Measurements from ENCODE around the gene TMCO6.
"Not testable (repeated sequence)": the region's sequence is repeated elsewhere in the genome, so short reads cannot be mapped to it uniquely, and the experiment has no call there.

The TMCO6 gene

GRCh38 chr5:140628711-140629110 lies 10.5 kb upstream of the TMCO6 start:
- intact Hi-C loops (cut with DNase I) = no loop called here
- no peak for DNase-seq

GRCh38 chr5:140630292-140631035 lies 8.8 kb upstream of the TMCO6 start:
- no peak for DNase-seq
- intact Hi-C loops (cut with DNase I) = no loop called here

- intact Hi-C loops (cut with DNase I) = no loop called here
- DNase-seq = no peak
Observed at GRCh38 chr5:140631036-140631417, 8.2 kb upstream of the TMCO6 start.

DNA sequence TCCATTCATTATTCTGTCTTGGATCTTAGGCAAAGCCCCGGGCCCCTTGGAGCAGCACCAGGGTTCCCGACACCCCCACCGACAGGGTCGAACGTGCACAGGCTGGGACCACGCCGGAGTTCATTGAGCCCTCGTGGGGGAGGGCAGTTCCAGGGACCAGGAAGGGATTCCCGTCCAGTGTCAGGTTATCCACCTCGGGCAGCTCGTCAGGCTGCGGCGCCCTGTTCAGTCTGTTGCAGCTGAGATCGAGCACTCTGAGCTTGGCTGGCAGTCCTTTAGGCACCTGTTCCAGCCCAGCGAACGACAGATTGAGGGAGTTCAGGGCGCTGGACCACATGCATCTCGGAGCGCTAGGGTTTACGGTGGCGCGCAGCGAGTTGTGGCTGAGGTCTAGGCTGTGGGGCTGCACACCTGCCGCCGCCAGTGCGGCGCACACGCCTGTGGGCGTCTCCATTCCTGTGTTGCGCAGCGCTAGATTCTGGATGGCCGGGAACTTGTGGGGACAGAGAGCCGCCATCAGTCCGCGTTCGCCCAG lies 7.4 kb upstream of the TMCO6 start:
- intact Hi-C loops (cut with DNase I) = no loop called here
- DNase-seq = peak in 1 of 10 donors; percentile 77

DNA sequence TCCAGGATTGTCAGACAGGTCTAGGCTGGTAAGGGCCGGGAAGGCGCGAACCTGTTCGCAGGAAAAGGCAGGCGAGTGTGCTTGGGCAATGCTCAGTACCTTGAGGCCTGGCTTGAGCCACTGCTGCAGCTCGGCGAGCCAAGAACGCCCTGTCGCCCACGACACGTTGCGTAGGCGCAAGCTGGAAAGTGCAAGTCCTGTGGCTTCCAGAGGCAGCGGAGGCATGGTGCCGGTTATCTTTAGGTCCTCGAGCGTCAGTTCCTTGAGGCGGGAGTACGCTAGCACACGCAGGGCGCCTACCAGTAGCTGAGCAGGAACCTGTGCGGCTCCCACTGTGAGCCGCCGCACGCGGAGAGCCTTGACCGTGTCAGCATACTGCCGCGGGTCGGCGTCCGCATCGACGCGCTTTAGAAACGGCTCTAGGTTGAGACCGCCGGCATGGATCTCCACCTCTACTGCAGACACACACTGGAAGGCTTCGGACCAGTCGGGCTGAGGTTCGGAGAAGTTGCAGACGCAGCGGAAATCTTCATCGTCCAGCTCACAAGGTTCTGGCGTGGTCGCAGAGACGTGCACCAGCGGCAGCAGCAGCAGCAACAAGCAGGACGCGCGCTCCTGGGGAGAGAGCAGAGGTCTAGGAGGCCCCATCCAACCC lies 6.8 kb upstream of the TMCO6 start:
- intact Hi-C loops (cut with DNase I) = no loop called here
- DNase-seq = peak; percentile 20 to 95 (median 62)

DNA sequence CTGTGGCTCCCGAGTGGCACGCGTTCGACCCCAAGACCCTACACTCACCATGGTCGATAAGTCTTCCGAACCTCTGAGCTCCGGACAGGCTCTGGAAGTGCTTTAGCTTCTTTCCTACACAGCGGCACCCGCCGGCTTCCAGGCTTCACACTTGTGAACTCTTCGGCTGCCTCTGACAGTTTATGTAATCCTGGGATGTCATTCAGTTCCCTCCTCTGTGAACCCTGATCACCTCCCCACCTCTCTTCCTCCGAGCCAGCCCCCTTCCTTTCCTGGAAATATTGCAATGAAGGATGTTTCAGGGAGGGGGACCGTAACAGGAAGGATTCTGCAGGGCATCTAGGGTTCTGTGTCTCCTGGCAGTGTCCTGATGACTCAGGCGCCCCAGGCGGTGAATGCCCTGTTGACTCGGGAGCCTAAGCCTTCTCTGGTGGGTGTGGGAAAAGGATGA lies 6.2 kb upstream of the TMCO6 start, which contains the start of gene CD14:
Gene CD14 (minus strand): TSS at position 155 of the 451 bp plus-strand sequence. CDS start 104 bp downstream, at position 51.
- intact Hi-C loops (cut with DNase I) = no loop called here
- peak in 7 of 10 donors; percentile 19 to 91 (median 43) for DNase-seq

DNA sequence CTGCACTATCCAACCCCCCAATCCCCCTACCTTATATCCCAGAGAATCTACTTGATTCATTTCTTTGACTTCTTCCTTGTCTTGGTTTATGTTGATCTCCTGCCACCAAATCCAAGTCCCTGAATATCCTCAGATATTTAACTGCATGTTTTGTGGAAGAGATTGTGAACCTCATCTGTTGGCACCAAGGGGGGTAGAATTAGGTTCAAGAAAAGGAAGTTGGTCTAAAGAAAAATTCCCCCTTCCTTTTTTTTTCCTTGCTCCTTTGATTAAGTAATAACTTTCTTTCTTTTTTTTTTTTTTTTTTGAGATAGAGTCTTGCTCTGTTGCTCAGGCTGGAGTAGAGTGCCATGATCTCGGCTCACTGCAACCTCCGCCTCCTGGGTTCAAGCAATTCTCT lies 5.8 kb upstream of the TMCO6 start:
- intact Hi-C loops (cut with DNase I) = no loop called here
- no peak for DNase-seq

DNA sequence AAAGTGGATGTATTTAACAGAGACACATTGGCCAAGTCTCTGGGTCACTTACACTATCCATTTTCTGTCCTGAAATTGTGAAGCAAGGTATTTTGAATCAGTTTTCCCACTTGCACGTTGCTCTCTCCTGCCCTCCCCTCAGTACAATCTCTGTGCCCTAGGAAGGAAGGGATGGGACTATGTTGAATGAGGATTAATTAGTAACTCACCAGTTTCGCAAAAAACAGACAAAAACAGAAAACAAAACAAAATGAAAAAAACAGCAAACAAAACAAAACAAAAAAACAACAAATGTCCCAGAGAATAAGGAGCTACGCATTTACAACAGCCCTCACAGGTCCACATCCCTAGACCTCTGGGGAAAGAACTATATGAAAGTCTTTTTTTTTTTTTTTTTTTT lies 5.1 kb upstream of the TMCO6 start:
- DNase-seq = no peak
- intact Hi-C loops (cut with DNase I) = no loop called here

GRCh38 chr5:140635291-140636257 lies 3.7 kb upstream of the TMCO6 start:
- no peak for DNase-seq
- intact Hi-C loops (cut with DNase I) = no loop called here

DNA sequence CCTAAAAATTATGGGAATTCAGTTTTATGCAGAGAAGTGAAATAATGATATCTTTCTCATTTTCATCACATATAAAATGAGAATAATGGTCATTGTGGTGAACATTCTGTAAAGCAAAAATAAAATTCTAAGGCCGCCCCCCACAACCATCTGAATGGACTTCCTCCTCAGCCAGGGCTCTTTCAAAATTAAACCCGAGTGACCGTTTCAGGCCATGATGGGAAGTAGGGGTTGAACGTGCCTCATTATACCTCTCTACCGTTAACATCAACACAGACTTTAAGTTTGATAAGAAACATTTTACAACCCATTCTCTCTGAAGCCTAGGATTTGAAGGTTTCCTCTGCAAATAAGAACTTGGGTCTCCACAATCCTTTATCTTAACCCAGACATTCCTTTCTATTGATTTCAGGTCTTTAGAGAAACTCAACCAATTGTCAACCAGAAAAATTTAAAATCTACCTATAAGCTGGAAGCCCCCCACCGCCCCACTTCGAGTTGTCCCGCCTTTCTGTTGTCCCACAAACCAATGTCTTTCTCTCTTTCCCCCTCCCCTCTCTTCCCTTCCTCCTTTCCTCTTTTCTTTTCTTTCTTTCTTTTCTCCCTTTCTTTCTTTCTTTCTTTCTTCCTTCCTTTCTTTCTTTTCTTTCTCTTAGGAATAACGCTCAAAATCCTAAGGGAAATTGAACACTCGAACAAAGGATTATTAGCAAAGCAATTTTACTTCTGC lies 1.7 kb upstream of the TMCO6 start:
- intact Hi-C loops (cut with DNase I) = loop anchor here (2.0 kb wide), 3 partner anchors 53 to 265 kb away; partner anchors contain the start of genes APBB3, HARS1, HARS2 and SLC35A4
- DNase-seq = no peak

DNA sequence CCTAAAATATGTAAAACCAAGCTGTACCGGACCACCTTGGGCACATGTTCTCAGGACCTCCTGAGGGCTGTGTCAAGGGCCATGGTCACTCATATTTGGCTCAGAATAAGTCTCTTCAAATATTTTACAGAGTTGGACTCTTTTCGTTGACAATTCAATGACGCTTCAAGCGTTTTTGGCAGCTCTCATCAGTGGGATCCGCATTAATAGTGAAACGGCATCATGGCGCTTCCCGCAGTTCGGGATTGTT lies 428 bp upstream of the TMCO6 start:
- DNase-seq = not testable (repeated sequence)
- intact Hi-C loops (cut with DNase I) = loop anchor here (1.0 to 2.0 kb wide), 4 partner anchors 8 to 266 kb away; partner anchors contain the start of genes APBB3, HARS1, HARS2 and IK

DNA sequence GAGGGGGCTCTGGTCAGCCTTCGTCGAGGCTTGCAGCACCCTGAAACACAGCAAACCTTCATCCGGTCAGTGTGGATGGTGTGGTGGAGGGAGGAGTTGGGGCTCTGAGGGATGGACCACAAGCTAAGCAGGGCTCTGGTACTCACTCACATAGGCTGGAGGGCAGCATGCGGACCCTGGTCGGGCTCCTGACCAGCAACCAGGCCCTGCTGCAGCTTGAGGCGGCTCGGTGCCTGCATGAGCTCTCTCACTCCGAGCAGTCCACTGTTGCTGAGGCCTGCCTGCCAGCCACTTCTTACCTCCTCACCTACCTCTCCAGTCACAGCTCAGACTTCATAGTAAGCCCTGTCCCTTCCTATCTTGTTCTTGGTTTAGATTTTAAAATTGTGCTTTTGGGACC lies 2.5 kb downstream of the TMCO6 start:
- intact Hi-C loops (cut with DNase I) = no loop called here
- DNase-seq = no peak

DNA sequence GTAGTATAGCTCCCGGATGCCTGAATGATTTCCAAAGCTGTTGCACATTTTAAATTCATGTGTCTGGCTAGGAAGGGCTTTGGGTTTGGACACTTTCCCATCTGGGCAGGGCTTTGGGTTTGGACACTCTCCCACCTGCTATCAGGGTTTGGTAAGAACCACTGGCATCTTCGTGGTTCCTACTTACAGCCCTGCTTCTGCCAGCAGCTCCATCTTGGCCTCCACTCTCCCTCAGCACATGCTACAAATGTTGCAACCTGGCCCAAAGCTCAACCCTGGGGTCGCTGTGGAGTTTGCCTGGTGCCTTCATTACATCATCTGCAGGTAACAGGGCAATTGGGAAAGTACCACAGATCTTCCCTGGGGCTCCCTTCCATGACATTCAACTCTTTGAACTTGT lies 3.5 kb downstream of the TMCO6 start:
- intact Hi-C loops (cut with DNase I) = no loop called here
- DNase-seq = no peak

GRCh38 chr5:140647042-140647419 lies 7.8 kb downstream of the TMCO6 start:
- DNase-seq = no peak
- intact Hi-C loops (cut with DNase I) = loop anchor here (1.0 to 5.0 kb wide), 3 partner anchors 8 to 245 kb away; partner anchors contain the start of genes ANKHD1, TMCO6 and WDR55

DNA sequence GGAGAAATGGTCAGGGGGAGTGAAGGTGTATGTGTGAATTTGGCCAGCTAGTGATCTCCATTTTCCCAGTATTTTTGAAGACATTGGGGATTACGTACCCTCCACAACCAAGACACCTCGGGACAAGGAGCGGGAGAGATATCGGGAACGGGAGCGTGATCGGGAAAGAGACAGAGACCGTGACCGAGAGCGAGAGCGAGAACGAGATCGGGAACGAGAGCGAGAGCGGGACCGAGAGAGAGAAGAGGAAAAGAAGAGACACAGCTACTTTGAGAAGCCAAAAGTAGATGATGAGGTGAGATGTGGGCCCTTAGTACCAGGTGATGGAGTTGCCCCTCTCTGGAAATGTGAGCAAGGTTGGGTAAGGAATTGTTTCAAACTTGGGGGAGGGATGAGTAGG lies 19.6 kb downstream of the TMCO6 start:
- intact Hi-C loops (cut with DNase I) = no loop called here
- DNase-seq = no peak

DNA sequence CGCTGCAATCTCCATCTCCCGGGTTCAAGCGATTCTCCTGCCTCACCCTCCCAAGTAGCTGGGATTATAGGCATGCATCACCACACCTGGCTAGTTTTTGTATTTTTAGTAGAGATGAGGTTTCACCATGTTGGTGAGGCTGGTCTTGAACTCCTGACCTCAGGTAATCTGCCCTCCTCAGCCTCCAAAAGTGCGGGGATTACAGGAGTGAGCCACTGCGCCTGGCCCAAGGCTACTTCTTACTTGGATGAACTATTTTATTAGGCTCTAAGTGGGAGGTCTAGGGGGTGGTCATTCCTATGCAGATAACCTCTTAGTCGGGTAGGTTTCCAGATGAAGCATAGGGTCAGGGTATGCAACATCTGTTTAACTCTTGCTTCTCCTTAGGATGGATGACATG lies 21.1 kb downstream of the TMCO6 start:
- intact Hi-C loops (cut with DNase I); DNase-seq: not testable (repeated sequence)

DNA sequence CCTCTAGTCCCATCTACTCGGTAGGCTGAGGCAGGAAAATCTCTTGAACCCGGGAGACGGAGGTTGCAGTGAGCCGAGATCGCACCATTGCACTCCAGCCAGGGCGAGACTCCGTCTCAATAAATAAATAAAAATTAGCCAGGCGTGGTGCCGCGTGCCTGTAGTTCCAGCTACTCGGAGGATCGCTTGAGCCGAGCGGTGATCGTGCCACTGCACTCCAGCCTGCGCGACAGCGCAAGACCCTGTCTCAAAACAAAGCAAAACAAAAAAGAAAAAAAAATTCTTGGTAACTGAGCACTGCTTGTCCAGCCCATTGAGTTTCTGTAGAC lies 24.7 kb downstream of the TMCO6 start:
- intact Hi-C loops (cut with DNase I) = loop anchor here (2.0 kb wide), 2 partner anchors 17 to 27 kb away; partner anchors contain the start of genes HARS1, HARS2, IK and NDUFA2
- peak in 1 of 10 donors; percentile 74 for DNase-seq

GRCh38 chr5:140664359-140665119 lies 25.3 kb downstream of the TMCO6 start, which contains the start of gene WDR55:
TSS of gene WDR55 (plus strand) at chr5:140664904. CDS start at chr5:140664913, 9 bp downstream.
- DNase-seq = peak; percentile 92 to 100 (median 97)
- intact Hi-C loops (cut with DNase I) = loop anchor here (2.0 kb wide), 2 partner anchors 18 to 26 kb away; partner anchors contain the start of genes HARS1, HARS2, IK and NDUFA2

DNA sequence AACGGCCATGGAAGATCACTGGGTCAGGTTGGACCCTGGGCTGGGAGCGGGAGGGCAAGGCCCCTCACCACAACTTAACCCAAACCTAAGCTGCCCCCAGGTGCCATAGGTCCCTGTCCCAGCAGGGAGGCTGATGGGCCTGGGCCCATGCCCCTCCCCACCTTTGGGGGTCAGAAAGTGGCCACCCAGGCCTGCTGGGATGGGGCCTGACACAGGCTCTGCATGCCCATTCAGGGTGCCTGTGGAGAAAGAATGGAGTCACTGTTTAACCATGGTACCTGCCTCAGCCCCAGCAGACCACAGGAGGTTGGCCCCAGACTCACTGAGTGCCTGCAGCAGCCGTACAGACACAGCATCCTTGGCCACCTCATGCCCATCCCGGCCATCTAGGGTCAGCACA lies 31.8 kb downstream of the TMCO6 start:
- DNase-seq; intact Hi-C loops (cut with DNase I): not testable (repeated sequence)

All from posterior cingulate gyrus (tissue), 11 donors.